NCI-H460 (cell line): ENCODE results near the gene FNTB. TPM values are rescaled to one million over a fixed set of nuclear protein-coding genes. Genes with fewer than 3 reads are reported as not detected.

Source experiments
- DNase-seq: peaks from one replicate; pipeline ENCODE4 v3.0.0-alpha.2; 2016; ENCODE audit warnings: low read depth; ENCODE audit errors: extremely low read depth
- total RNA-seq: library from RNA; depleted of rRNA; stranded (reverse); fragments of >200 nt; shearing (Covaris generic); gene quantifications from 2 replicates; pipeline ENCODE4 v1.2.3, GENCODE V29; 2014

Gene FNTB
- total RNA-seq, 1 experiment from 2014 or later: 17.0 TPM

- no peak for DNase-seq
Observed at GRCh38 chr14:64973826-64974225, 12.9 kb upstream of the FNTB start.

- no peak for DNase-seq
Observed at GRCh38 chr14:64974563-64974962, 12.1 kb upstream of the FNTB start.

- DNase-seq: no peak
Observed at GRCh38 chr14:64979336-64980074, 7.2 kb upstream of the FNTB start.

GRCh38 chr14:64983439-64984310 is 3.0 kb upstream of the FNTB start:
- DNase-seq: peak; percentile 20

GRCh38 chr14:64987438-64987767 is 708 bp downstream of the FNTB start:
- DNase-seq: no peak

GRCh38 chr14:64990296-64990695 is 3.6 kb downstream of the FNTB start:
- no peak for DNase-seq

GRCh38 chr14:64990939-64991338 is 4.2 kb downstream of the FNTB start:
- no peak for DNase-seq

GRCh38 chr14:64992328-64992885 is 5.7 kb downstream of the FNTB start:
- no peak for DNase-seq

GRCh38 chr14:64993266-64993930 is 6.7 kb downstream of the FNTB start:
- DNase-seq: no peak

- no peak for DNase-seq
Observed at GRCh38 chr14:64994540-64994939, 7.8 kb downstream of the FNTB start.

- DNase-seq: no peak
Observed at GRCh38 chr14:64995291-64995690, 8.6 kb downstream of the FNTB start.

GRCh38 chr14:64997108-64997794 is 10.6 kb downstream of the FNTB start:
- DNase-seq: no peak

GRCh38 chr14:64998455-64998931 is 11.8 kb downstream of the FNTB start:
- DNase-seq: no peak

- no peak for DNase-seq
Observed at GRCh38 chr14:65000898-65001591, 14.3 kb downstream of the FNTB start.

- no peak for DNase-seq
Observed at GRCh38 chr14:65001723-65002122, 15.0 kb downstream of the FNTB start.

GRCh38 chr14:65002586-65003210 is 16.0 kb downstream of the FNTB start:
- DNase-seq: no peak

- no peak for DNase-seq
Observed at GRCh38 chr14:65003394-65003793, 16.7 kb downstream of the FNTB start.

- DNase-seq: no peak
Observed at GRCh38 chr14:65006261-65006721, 19.6 kb downstream of the FNTB start.

- DNase-seq: no peak
Observed at GRCh38 chr14:65007202-65007601, 20.5 kb downstream of the FNTB start.
